ENCODE measurements around the gene DIO1. TPM values are rescaled to one million over a fixed set of nuclear protein-coding genes. Genes with fewer than 3 reads are reported as not detected.

Gene DIO1
- total and polyA plus RNA-seq, 2 of the 8 experiments (the other 6 are each of a cell fraction or from before 2014, with no cell fraction given): 0.14 TPM; not detected in 1

- no peak overlapping the region for H3K9ac ChIP-seq (replicated peaks in 1 of 4; ENCODE audit: extremely low read depth in 1 of 4, low read depth in 3 of 4, low read length in 3 of 4)
- H3K56ac ChIP-seq (replicated peaks; ENCODE audit: insufficient read length, low read depth, low read length): no peak overlapping the region
- 92% methylated on average over 5 of the region's 5 CpGs; no CpG with 5 or more reads in 1 of the 2 experiments for WGBS, 2 experiments (ENCODE audit: extremely low coverage in 1 of 2, insufficient coverage in 1 of 2, insufficient read length in 1 of 2, insufficient replicate concordance in 2 of 2, low coverage in 1 of 2, low lambda C conversion rate in 2 of 2, missing lambda C conversion rate in 1 of 2)
- no peak overlapping the region for H2BK5ac ChIP-seq (ENCODE audit: low read depth, low read length)
- H3K27ac ChIP-seq (ENCODE audit: low read depth, low read length): no peak overlapping the region
- H3K18ac ChIP-seq (ENCODE audit: extremely low read depth, low read length): no peak overlapping the region
- no peak overlapping the region for H2BK15ac ChIP-seq (ENCODE audit: low read length)
- peaks cover 10% of the 10 kb centered on the region; the same call in 1 of the 2 replicates for H3K79me1 ChIP-seq (ENCODE audit: low read depth, low read length)
- peaks cover 7 to 10% of the 10 kb centered on the region in 2 experiments for H4K20me1 ChIP-seq (replicated peaks in 1 of 2; ENCODE audit: control insufficient read depth in 1 of 2, insufficient read depth in 2 of 2, low read length in 2 of 2)
- H3K14ac ChIP-seq (ENCODE audit: insufficient read length): no peak overlapping the region
- no peak overlapping the region for H2AK5ac ChIP-seq (ENCODE audit: low read depth, low read length)
- no peak overlapping the region for H3K4me3 ChIP-seq (ENCODE audit: extremely low read depth in 1 of 4, insufficient read depth in 2 of 4, low read depth in 3 of 4, low read length in 4 of 4)
- H4K8ac ChIP-seq (ENCODE audit: extremely low read depth, insufficient read depth, low read length): no peak overlapping the region
- FAIRE-seq (no peak), DNase-seq (ENCODE audit: low read depth in 1 of 2, low spot score in 2 of 2) (no peak)
- no peak overlapping the region for H3K23ac ChIP-seq (ENCODE audit: insufficient read length)
- H3K36me3 ChIP-seq (ENCODE audit: control insufficient read depth in 2 of 4, insufficient read depth in 4 of 4, low read length in 3 of 4): peaks cover 0 to 31% (median 11%) of the 10 kb centered on the region in 4 experiments; a peak in 6 of 8 replicates
- H2BK20ac ChIP-seq (ENCODE audit: low read length): no peak overlapping the region
- H3K23me2 ChIP-seq (ENCODE audit: low read depth, low read length): peaks cover 6% of the 10 kb centered on the region
- no peak for TF ChIP-seq BRCA1 (IDR thresholded peaks at IDR 0.05; ENCODE audit: low read depth, low read length)
- TF ChIP-seq POLR2A (IDR thresholded peaks at IDR 0.05; ENCODE audit: control extremely low read depth in 1 of 2, low read depth in 2 of 2, low read length in 2 of 2): no peak
- TF ChIP-seq JUND (IDR thresholded peaks at IDR 0.05; ENCODE audit: low read length): no peak
- no peak for TF ChIP-seq SIRT6 (IDR thresholded peaks at IDR 0.05; ENCODE audit: low read length)
- TF ChIP-seq NRF1 (IDR thresholded peaks at IDR 0.05; ENCODE audit: low read depth, low read length): no peak
- no peak for TF ChIP-seq TAF7 (optimal IDR thresholded peaks at IDR 0.05; ENCODE audit: borderline replicate concordance, low read depth, low read length)
- H3K9me3 ChIP-seq (ENCODE audit: insufficient read depth in 2 of 2, low read depth in 1 of 2, low read length in 1 of 2): no peaks in the 10 kb centered on the region
- H3K4ac ChIP-seq (replicated peaks; ENCODE audit: insufficient read length, low read depth, low read length): no peak overlapping the region
- H3K4me1 ChIP-seq (replicated peaks in 1 of 4; ENCODE audit: control insufficient read depth in 3 of 4, insufficient read depth in 4 of 4, low read length in 3 of 4): peaks cover 2 to 19% (median 10%) of the 10 kb centered on the region in 4 experiments
- peaks cover 3 to 43% of the 10 kb centered on the region in 2 experiments; a peak in 3 of 4 replicates for H3K79me2 ChIP-seq (ENCODE audit: control insufficient read depth in 1 of 2, insufficient read depth in 2 of 2, low read length in 2 of 2)
- no peak overlapping the region for H4K91ac ChIP-seq (replicated peaks; ENCODE audit: insufficient read length, low read length)
- no peaks in the 10 kb centered on the region for H3K27me3 ChIP-seq (replicated peaks in 1 of 4; ENCODE audit: control insufficient read depth in 3 of 4, extremely low read depth in 1 of 4, insufficient read depth in 3 of 4, low read length in 3 of 4)
- H2AFZ ChIP-seq (ENCODE audit: low read length): no peak overlapping the region
- CTCF ChIA-PET (ENCODE audit: partially characterized antibody): interaction anchor here (0.6 to 7.6 kb wide), 6 partner anchors 8 to 125 kb away, joined by 3 to 123 read pairs (median 72); no protein-coding TSS in a partner anchor
- no peak overlapping the region for H2BK120ac ChIP-seq (replicated peaks; ENCODE audit: low read depth, low read length)
- H3K4me2 ChIP-seq (ENCODE audit: insufficient read depth in 1 of 2, low read depth in 2 of 2, low read length in 2 of 2): no peak overlapping the region
- H2BK12ac ChIP-seq (ENCODE audit: low read depth, low read length): no peak overlapping the region
- H4K5ac ChIP-seq (ENCODE audit: insufficient read length, low read depth, low read length): no peak overlapping the region
- POLR2A ChIA-PET (ENCODE audit: partially characterized antibody): no interaction called here
Measured at GRCh38 chr1:53951697-53952096, 57.7 kb downstream of the DIO1 start.

Measured in H1 (cell line).